Large intestine (tissue), 12 donors: ENCODE results near the gene LSM3. TPM values are rescaled to one million over a fixed set of nuclear protein-coding genes. Genes with fewer than 3 reads are reported as not detected.

Source experiments
- DNase-seq, 2 donors: peaks; one replicate each; pipeline versions ENCODE4 v3.0.0 to v3.0.0-alpha.2; 2013
- H3K27ac ChIP-seq: one replicate; pipeline ENCODE4 v1.5.1; 2013; ENCODE audit warnings: low read length
- H3K27me3 ChIP-seq: 2 replicates; pipeline ENCODE4 v1.6.1; 2013; ENCODE audit warnings: low read length; ENCODE audit not compliant: control insufficient read depth, insufficient read depth
- H3K36me3 ChIP-seq: 2 replicates; pipeline ENCODE4 v1.6.1; 2013; ENCODE audit warnings: low read length; ENCODE audit not compliant: control insufficient read depth, insufficient read depth
- H3K4me1 ChIP-seq: one replicate; pipeline ENCODE4 v1.6.1; 2013; ENCODE audit warnings: low read length; ENCODE audit not compliant: control insufficient read depth, insufficient read depth
- H3K4me3 ChIP-seq: one replicate; pipeline ENCODE4 v1.5.1; 2013; ENCODE audit warnings: low read length
- H3K9me3 ChIP-seq: one replicate; pipeline ENCODE4 v1.6.1; 2013; ENCODE audit warnings: mild to moderate bottlenecking, low read depth, low read length, moderate library complexity; ENCODE audit not compliant: control insufficient read depth
- WGBS: methylation state at CpG from one replicate; pipeline ENCODE4 v1.1.5; 2013; ENCODE audit warnings: low lambda C conversion rate; ENCODE audit not compliant: insufficient coverage; 5-methylcytosine and 5-hydroxymethylcytosine counted together
- long read RNA-seq, 11 donors: transcript quantifications; one replicate each; lab custom pipeline, GENCODE V29; 2026
- polyA plus RNA-seq: library from polyadenylated mRNA; unstranded; fragments of 120-200 nt; gene quantifications from one replicate; pipeline ENCODE4 v1.2.1, GENCODE V29; 2013

Gene LSM3
- 13.7 TPM for polyA plus RNA-seq
- long read RNA-seq, donor 1, transcript LSM3-201 (4 exons, 3,815 nt): major isoform, 30 of 36 reads
- long read RNA-seq, donor 1, partial matches to known transcripts: 6 of 36 reads
- long read RNA-seq, donor 1, other reads (novel, unspliced or antisense): 0 of 36 reads
- long read RNA-seq, donor 2, transcript LSM3-201 (4 exons, 3,815 nt): major isoform, 67 of 93 reads
- long read RNA-seq, donor 2, partial matches to known transcripts: 26 of 93 reads
- long read RNA-seq, donor 2, other reads (novel, unspliced or antisense): 0 of 93 reads
- long read RNA-seq, donor 3: 0 reads
- long read RNA-seq, donor 4, transcript LSM3-201 (4 exons, 3,815 nt): major isoform, 5 of 5 reads
- long read RNA-seq, donor 4, partial matches to known transcripts: 0 of 5 reads
- long read RNA-seq, donor 4, other reads (novel, unspliced or antisense): 0 of 5 reads
- long read RNA-seq, donor 5, transcript LSM3-201 (4 exons, 3,815 nt): major isoform, 35 of 40 reads
- long read RNA-seq, donor 5, partial matches to known transcripts: 0 of 40 reads
- long read RNA-seq, donor 5, other reads (novel, unspliced or antisense): 5 of 40 reads
- long read RNA-seq, donor 6, transcript LSM3-201 (4 exons, 3,815 nt): major isoform, 44 of 66 reads
- long read RNA-seq, donor 6, partial matches to known transcripts: 22 of 66 reads
- long read RNA-seq, donor 6, other reads (novel, unspliced or antisense): 0 of 66 reads
- long read RNA-seq, donor 7, transcript LSM3-201 (4 exons, 3,815 nt): major isoform, 27 of 33 reads
- long read RNA-seq, donor 7, partial matches to known transcripts: 6 of 33 reads
- long read RNA-seq, donor 7, other reads (novel, unspliced or antisense): 0 of 33 reads
- long read RNA-seq, donor 8, transcript LSM3-201 (4 exons, 3,815 nt): major isoform, 104 of 134 reads
- long read RNA-seq, donor 8, partial matches to known transcripts: 23 of 134 reads
- long read RNA-seq, donor 8, other reads (novel, unspliced or antisense): 7 of 134 reads
- long read RNA-seq, donor 9, transcript LSM3-201 (4 exons, 3,815 nt): major isoform, 76 of 94 reads
- long read RNA-seq, donor 9, partial matches to known transcripts: 13 of 94 reads
- long read RNA-seq, donor 9, other reads (novel, unspliced or antisense): 5 of 94 reads
- long read RNA-seq, donor 10, transcript LSM3-201 (4 exons, 3,815 nt): major isoform, 73 of 78 reads
- long read RNA-seq, donor 10, partial matches to known transcripts: 5 of 78 reads
- long read RNA-seq, donor 10, other reads (novel, unspliced or antisense): 0 of 78 reads
- long read RNA-seq, donor 11, transcript LSM3-201 (4 exons, 3,815 nt): major isoform, 38 of 46 reads
- long read RNA-seq, donor 11, partial matches to known transcripts: 8 of 46 reads
- long read RNA-seq, donor 11, other reads (novel, unspliced or antisense): 0 of 46 reads

DNA sequence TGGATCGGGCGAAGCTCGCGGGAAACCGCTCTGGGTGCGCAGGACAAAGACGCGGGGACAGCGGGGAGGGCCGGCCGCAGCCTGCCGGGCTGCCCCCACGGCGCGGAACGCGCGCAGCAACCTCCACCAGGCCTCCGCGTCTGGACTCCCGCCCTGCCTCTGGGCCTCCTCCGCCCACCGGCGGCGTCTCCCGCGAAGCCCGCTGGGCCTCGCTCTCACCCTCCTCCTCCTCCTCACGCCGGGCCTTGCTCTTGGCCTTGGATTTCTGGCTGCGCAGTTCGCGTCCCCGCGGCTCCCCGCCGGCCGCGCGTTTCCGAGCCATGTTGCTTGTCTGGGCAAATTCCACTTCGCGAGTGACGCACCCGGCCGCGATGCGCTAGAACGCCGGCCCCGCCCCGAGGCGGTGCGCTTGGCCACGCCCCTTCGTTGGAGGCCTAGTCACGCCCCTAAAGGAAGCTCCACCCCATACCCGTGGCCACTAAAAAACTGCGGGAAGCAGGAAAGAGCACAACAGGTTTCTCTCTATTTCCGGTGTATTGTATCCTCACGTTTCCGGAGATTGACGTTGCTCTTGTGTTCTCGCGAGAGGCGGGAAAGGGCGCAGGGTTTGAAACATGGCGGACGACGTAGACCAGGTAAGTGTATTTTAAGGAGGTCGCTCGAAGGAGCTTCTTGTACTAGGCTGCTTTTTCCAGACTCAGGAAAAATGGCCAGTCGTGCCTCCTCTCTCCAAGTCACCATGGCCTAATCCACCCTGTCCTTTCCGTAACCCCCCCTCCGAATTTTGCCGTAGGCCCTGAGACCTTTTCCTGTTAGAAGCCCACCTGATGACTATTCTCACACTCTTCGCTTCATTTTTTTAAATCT lies at the start of gene LSM3, which contains the start of gene XPC:
TSS of gene LSM3 (plus strand) at position 571 of the 867 bp plus-strand sequence. CDS start at position 615, 44 bp downstream.
TSS of gene XPC (minus strand) at position 355 of the 867 bp plus-strand sequence. CDS start at position 322, 33 bp downstream.
- Histone ChIP-seq H3K27me3 (no peaks in the 10 kb centered on the region), H3K4me1 (peaks cover 12% of the 10 kb centered on the region), H3K9me3 (no peaks in the 10 kb centered on the region), H3K36me3 (peaks cover 13% of the 10 kb centered on the region), H3K4me3 (peak within 1 kb of the TSS; percentile 94), H3K27ac (peak within 1 kb of the TSS; percentile 80)
- DNase-seq: peak; percentile 98 to 99
- no CpG with 5 or more reads among the region's 78 CpGs for WGBS

DNA sequence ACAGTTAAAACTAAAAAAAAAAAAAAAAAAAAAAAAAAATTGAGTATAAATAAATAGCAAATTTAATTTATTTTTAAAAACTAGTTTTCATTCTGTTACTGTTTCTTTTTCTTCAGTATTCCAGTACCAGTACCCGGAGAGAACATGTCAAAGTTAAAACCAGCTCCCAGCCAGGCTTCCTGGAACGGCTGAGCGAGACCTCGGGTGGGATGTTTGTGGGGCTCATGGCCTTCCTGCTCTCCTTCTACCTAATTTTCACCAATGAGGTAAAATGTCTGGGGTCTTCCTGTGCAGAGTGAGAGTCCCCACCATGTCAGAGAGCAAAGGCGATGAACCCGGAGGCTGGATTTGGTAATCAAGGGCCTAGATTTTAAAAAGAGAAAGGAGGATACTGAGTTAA lies 49.3 kb upstream of the LSM3 start:
- Histone ChIP-seq H3K27ac (no peak overlapping the region), H3K36me3 (peaks cover 64% of the 10 kb centered on the region), H3K4me3 (no peak overlapping the region), H3K4me1 (peaks cover 27% of the 10 kb centered on the region), H3K9me3 (no peaks in the 10 kb centered on the region), H3K27me3 (no peaks in the 10 kb centered on the region)
- DNase-seq: no peak
- WGBS: 92% methylated on average over 2 of the region's 6 CpGs

DNA sequence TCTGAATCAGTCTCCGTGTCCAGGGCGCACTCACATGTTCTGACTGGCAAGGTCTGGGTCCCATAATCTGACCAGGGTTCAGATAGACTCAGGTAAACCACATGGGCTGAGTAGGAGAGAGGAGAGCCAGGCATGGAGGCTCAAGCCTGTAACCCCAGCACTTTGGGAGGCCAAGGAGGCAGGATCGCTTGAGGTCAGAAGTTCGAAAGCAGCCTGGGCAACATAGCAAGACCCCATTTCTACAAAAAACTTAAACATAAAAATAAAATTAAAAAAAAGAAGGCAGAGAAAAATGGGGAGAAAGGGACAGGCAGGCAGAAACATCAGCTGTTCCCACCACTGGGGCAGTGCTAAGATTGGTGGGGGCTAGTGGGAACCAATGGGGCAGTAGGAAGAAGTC lies 48.4 kb upstream of the LSM3 start:
- peaks cover 27% of the 10 kb centered on the region for H3K4me1 ChIP-seq
- 100% methylated on average over 2 of the region's 4 CpGs for WGBS
- no peak for DNase-seq
- no peak overlapping the region for H3K27ac ChIP-seq
- no peaks in the 10 kb centered on the region for H3K27me3 ChIP-seq
- H3K4me3 ChIP-seq: no peak overlapping the region
- no peaks in the 10 kb centered on the region for H3K9me3 ChIP-seq
- H3K36me3 ChIP-seq: peaks cover 73% of the 10 kb centered on the region

DNA sequence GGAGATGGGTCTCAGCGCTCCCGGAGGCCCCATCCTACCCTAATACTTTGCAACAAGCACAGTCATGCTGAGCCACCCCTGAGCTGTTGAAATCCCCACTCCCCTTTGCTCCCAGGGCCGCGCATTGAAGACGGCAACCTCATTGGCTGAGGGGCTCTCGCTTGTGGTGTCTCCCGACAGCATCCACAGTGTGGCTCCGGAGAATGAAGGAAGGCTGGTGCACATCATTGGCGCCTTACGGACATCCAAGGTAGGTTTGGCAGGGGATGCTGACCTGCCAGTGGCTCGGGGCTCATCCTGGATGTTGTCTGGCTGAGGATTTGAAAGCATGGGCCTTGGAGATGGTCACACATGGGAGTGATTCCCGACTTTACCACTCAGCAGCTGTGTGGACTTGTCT lies 47.9 kb upstream of the LSM3 start:
- no peak for DNase-seq
- H3K27ac ChIP-seq: no peak overlapping the region
- H3K36me3 ChIP-seq: peaks cover 78% of the 10 kb centered on the region
- no peaks in the 10 kb centered on the region for H3K9me3 ChIP-seq
- H3K27me3 ChIP-seq: no peaks in the 10 kb centered on the region
- no CpG with 5 or more reads among the region's 12 CpGs for WGBS
- H3K4me1 ChIP-seq: peaks cover 27% of the 10 kb centered on the region
- no peak overlapping the region for H3K4me3 ChIP-seq

DNA sequence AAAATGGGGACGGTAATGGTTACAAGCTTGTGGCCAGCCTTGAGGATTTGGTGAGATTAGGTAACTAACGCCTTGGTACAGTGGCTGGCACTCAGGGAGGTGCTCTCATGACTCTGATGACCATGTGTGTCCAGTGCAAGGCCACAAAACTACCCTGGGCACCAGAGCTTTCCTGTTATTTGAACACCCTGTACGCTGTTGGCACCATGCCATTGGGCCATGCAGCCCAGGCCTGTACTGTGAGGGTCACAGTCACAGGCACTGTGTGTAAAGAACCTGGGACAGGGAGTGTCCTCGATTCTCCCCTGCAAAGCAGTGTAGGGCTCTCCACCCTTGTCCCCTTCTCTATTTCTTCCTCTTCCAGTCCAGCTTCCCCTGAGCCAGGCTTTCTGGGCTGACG lies 47.5 kb upstream of the LSM3 start:
- peaks cover 82% of the 10 kb centered on the region for H3K36me3 ChIP-seq

DNA sequence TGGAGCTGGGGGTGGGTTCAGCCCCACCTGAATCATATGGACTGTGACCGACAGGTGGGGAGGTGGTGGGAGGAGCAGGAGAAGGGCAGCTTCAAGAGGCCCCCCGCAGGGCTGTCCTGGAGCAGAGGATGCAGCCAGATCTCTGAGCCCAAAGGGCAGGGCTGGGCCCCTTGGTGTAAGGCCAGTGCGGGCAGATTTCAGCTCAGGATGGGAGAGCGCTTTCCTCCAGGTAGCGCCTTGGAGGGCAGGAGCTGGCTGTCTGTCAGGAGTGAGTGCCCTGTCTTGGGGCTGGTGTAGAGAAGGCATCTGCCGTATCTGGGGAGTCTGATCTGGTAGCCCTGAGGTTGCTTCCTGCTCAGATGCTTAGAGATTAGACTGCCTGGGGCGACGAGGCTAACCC lies 46.5 kb upstream of the LSM3 start:
- Histone ChIP-seq H3K36me3 (peaks cover 88% of the 10 kb centered on the region), H3K4me1 (peaks cover 18% of the 10 kb centered on the region), H3K9me3 (no peaks in the 10 kb centered on the region), H3K27ac (no peak overlapping the region), H3K4me3 (no peak overlapping the region), H3K27me3 (no peaks in the 10 kb centered on the region)
- WGBS: no CpG with 5 or more reads among the region's 8 CpGs
- no peak for DNase-seq

More for the DNA sequence above, 47.5 kb upstream of the LSM3 start:
- no CpG with 5 or more reads among the region's 5 CpGs for WGBS
- H3K27ac ChIP-seq: no peak overlapping the region
- peaks cover 23% of the 10 kb centered on the region for H3K4me1 ChIP-seq
- H3K4me3 ChIP-seq: no peak overlapping the region
- no peaks in the 10 kb centered on the region for H3K27me3 ChIP-seq
- no peaks in the 10 kb centered on the region for H3K9me3 ChIP-seq
- DNase-seq: no peak

DNA sequence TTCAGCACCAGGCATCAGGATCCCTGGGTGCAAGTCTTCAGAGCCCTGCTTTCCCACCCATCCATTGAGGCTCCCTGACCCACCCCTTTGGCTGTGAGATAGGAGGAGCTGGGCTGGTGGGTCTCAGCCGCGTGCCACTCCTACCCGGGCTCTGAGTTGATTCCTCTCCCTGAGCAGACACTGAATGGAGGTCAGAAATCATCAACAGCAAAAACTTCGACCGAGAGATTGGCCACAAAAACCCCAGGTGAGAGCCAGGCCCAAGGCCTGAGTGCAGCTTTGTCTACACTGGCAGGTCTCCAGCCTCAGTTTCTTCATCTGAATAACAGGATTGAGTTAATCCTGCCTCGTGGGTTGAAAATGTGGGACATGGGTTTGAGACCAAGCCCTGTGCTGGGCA lies 45.9 kb upstream of the LSM3 start:
- H3K27me3 ChIP-seq: no peaks in the 10 kb centered on the region
- peak overlapping the region; percentile 49 for H3K27ac ChIP-seq
- DNase-seq: no peak
- H3K4me1 ChIP-seq: peaks cover 18% of the 10 kb centered on the region
- peaks cover 88% of the 10 kb centered on the region for H3K36me3 ChIP-seq
- H3K9me3 ChIP-seq: no peaks in the 10 kb centered on the region
- H3K4me3 ChIP-seq: no peak overlapping the region
- WGBS: no CpG with 5 or more reads among the region's 6 CpGs

DNA sequence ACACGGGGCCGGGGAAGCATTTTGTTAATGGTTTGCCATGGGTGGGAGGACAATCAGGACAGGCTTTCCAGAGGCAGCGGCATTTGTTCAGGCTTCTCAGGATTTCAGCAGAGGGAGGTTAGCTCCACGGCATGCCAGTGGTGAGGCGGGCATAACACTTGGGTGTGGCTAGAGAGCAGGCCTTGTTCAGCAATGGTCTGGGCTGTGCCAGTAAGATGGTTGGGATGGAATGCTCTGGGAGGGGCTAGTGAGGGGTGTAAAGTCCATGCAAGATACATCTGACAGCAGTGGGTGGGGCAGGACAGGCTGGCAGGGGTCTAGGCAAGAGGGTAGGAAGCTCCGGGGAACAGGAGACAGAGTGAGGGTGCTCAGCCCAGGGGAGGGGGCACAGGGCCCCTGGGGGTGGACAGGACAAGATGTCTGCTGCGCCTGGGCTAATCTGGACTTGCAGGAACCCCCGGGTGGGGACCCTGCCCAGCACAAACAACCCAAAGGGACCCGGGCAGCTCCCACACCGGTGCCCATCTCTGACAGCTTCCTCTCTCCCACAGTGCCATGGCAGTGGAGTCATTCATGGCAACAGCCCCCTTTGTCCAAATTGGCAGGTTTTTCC lies 45.3 kb upstream of the LSM3 start:
- Histone ChIP-seq H3K27ac (peak overlapping the region; percentile 49), H3K36me3 (peaks cover 89% of the 10 kb centered on the region), H3K27me3 (no peaks in the 10 kb centered on the region), H3K4me3 (no peak overlapping the region), H3K4me1 (peaks cover 18% of the 10 kb centered on the region), H3K9me3 (no peaks in the 10 kb centered on the region)
- peak; percentile 85 to 90 for DNase-seq
- no CpG with 5 or more reads among the region's 10 CpGs for WGBS

DNA sequence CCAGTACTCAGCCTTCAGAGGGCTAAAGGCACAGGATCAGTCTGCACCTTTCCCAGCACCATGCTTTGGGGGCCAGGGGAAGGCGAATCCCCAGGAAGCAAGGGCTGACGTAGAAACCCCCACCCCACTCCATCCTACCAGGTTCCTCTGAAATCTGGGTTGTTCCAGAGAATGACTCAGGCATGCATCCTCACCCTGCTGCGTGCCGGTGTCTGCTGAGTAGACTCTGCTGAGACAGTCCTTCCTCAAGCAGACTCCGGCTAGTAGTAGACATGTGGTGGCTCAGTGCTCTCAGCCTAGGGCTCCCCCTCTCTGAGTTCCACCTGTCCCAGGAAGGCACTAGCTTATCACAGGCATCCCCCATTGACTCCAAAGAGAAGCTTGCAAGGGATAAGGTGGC lies 44.7 kb upstream of the LSM3 start:
- WGBS: no CpG with 5 or more reads among the region's 5 CpGs
- H3K9me3 ChIP-seq: no peaks in the 10 kb centered on the region
- H3K4me3 ChIP-seq: no peak overlapping the region
- H3K27me3 ChIP-seq: no peaks in the 10 kb centered on the region
- H3K4me1 ChIP-seq: peaks cover 18% of the 10 kb centered on the region
- DNase-seq: no peak
- H3K27ac ChIP-seq: no peak overlapping the region
- H3K36me3 ChIP-seq: peaks cover 89% of the 10 kb centered on the region
